GM12878 (cell line): ENCODE data around the gene SNAPC3. TPM values are rescaled to one million over a fixed set of nuclear protein-coding genes. Genes with fewer than 3 reads are reported as not detected.

ENCODE experiments used
- ASH2L ChIP-seq: fragments of 300-600, 200-600 bp; sonication (generic); IDR thresholded peaks from 2 replicates; pipeline ENCODE4 v1.6.1; 2017; ENCODE audit warnings: low read depth, mild to moderate bottlenecking, borderline replicate concordance
- FOS ChIP-seq: IDR thresholded peaks from 3 replicates; pipeline ENCODE4 v1.6.1; 2011; ENCODE audit warnings: borderline replicate concordance; ENCODE audit not compliant: insufficient read length; ENCODE audit errors: extremely low read depth
- IKZF2 ChIP-seq, 2 experiments: fragments of 450-650 bp; IDR thresholded peaks; 2 replicates each; pipeline ENCODE4 v1.6.1; 2017; ENCODE audit warnings: mild to moderate bottlenecking in 2 of 2, moderate library complexity in 2 of 2
- MXI1 ChIP-seq: fragments of 150-350 bp; IDR thresholded peaks from 2 replicates; pipeline ENCODE4 v1.6.1; 2011; ENCODE audit warnings: low read depth, mild to moderate bottlenecking, inconsistent platforms, low read length, improper control_type of control experiment
- ZBED1 ChIP-seq: IDR thresholded peaks from 2 replicates; pipeline ENCODE4 v1.6.1; 2016; ENCODE audit warnings: borderline replicate concordance
- polyA plus RNA-seq, 11 experiments: library from polyadenylated mRNA; depleted of rRNA in 4 of 11; unstranded in 6 of 11; stranded (reverse) in 5 of 11; fragments of >200 nt; fragmentation: Nextera tagmentation in 4 of 11; fragmentation: Illumina TruSeq in 1 of 11; extraction: Ambion mirVana in 4 of 11; extraction: Trizol in 1 of 11; gene quantifications; 1 replicate in 1 of 11; 2 replicates in 10 of 11; pipeline versions ENCODE4 v1.2.1 to v1.2.3, GENCODE V29; 2011 to 2016; ENCODE audit warnings: inconsistent platforms in 2 of 11, missing spikeins in 2 of 11, low read depth in 1 of 11
- total RNA-seq, 4 experiments: library from RNA; depleted of rRNA in 3 of 4; stranded (reverse); fragments of >200 nt in 3 of 4; fragmentation: Illumina TruSeq in 1 of 4; extraction: Trizol in 1 of 4; gene quantifications; 2 replicates each; pipeline versions ENCODE4 v1.2.1 to v1.2.3, GENCODE V29; 2013 to 2021
- TF ChIP-seq, protein P1 (sequence below): IDR thresholded peaks from 2 replicates; pipeline ENCODE4 v1.6.1; 2012; ENCODE audit warnings: low read depth, low read length, improper control_type of control experiment
- TF ChIP-seq, protein P2 (sequence below): fragments of 450-650 bp; IDR thresholded peaks from 2 replicates; pipeline ENCODE4 v1.6.1; 2017; ENCODE audit warnings: mild to moderate bottlenecking
- TF ChIP-seq, protein P3 (sequence below): IDR thresholded peaks from 2 replicates; pipeline ENCODE4 v1.6.1; 2012; ENCODE audit warnings: low read depth, low read length, improper control_type of control experiment
- TF ChIP-seq, protein P4 (sequence below): IDR thresholded peaks from 2 replicates; pipeline ENCODE4 v1.6.1; 2011; ENCODE audit warnings: low read depth, mild to moderate bottlenecking, low read length, moderate library complexity, borderline replicate concordance; ENCODE audit errors: extremely low read depth
- TF ChIP-seq, protein P5 (sequence below): fragments of 150-350 bp; IDR thresholded peaks from 2 replicates; pipeline ENCODE4 v1.6.1; 2016; ENCODE audit warnings: low read depth, low read length

Gene SNAPC3
- total and polyA plus RNA-seq, 10 of the 15 experiments (the other 5 are each of a cell fraction or from before 2014, with no cell fraction given), result 5.7 to 47.4 (median 24.6) TPM

DNA sequence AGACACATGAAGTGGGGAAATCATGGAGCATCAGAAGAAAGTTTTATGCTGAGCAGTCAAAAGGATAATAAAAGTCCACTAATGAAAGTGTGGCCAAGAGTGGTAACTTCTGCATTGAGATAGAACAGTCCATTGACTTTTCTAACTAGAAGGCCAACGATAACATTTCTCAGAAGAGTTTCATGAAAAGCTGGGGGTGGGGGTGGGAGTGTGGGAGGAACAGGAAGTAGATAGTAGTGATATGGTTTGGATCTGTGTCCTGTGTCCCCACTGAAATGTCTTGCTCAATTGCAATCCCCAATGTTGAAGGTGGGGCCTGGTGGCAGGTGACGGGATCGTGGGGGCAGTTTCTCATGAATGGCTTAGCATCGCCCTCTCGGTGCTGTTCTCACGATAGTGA lies 36.2 kb upstream of the SNAPC3 start (continued):
- TF ChIP-seq ASH2L (no peak), ZBED1 (no peak), IKZF2 (IDR thresholded peaks at IDR 0.05) (no peak), MXI1 (no peak), FOS (no peak)
- TF ChIP-seq, protein P1, sequence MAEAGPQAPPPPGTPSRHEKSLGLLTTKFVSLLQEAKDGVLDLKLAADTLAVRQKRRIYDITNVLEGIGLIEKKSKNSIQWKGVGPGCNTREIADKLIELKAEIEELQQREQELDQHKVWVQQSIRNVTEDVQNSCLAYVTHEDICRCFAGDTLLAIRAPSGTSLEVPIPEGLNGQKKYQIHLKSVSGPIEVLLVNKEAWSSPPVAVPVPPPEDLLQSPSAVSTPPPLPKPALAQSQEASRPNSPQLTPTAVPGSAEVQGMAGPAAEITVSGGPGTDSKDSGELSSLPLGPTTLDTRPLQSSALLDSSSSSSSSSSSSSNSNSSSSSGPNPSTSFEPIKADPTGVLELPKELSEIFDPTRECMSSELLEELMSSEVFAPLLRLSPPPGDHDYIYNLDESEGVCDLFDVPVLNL, result no peak
- TF ChIP-seq, protein P2, sequence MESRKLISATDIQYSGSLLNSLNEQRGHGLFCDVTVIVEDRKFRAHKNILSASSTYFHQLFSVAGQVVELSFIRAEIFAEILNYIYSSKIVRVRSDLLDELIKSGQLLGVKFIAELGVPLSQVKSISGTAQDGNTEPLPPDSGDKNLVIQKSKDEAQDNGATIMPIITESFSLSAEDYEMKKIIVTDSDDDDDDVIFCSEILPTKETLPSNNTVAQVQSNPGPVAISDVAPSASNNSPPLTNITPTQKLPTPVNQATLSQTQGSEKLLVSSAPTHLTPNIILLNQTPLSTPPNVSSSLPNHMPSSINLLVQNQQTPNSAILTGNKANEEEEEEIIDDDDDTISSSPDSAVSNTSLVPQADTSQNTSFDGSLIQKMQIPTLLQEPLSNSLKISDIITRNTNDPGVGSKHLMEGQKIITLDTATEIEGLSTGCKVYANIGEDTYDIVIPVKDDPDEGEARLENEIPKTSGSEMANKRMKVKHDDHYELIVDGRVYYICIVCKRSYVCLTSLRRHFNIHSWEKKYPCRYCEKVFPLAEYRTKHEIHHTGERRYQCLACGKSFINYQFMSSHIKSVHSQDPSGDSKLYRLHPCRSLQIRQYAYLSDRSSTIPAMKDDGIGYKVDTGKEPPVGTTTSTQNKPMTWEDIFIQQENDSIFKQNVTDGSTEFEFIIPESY, result no peak
- TF ChIP-seq, protein P3, sequence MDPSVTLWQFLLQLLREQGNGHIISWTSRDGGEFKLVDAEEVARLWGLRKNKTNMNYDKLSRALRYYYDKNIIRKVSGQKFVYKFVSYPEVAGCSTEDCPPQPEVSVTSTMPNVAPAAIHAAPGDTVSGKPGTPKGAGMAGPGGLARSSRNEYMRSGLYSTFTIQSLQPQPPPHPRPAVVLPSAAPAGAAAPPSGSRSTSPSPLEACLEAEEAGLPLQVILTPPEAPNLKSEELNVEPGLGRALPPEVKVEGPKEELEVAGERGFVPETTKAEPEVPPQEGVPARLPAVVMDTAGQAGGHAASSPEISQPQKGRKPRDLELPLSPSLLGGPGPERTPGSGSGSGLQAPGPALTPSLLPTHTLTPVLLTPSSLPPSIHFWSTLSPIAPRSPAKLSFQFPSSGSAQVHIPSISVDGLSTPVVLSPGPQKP, result no peak
- TF ChIP-seq, protein P4, sequence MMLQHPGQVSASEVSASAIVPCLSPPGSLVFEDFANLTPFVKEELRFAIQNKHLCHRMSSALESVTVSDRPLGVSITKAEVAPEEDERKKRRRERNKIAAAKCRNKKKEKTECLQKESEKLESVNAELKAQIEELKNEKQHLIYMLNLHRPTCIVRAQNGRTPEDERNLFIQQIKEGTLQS, result no peak
- TF ChIP-seq, protein P5, sequence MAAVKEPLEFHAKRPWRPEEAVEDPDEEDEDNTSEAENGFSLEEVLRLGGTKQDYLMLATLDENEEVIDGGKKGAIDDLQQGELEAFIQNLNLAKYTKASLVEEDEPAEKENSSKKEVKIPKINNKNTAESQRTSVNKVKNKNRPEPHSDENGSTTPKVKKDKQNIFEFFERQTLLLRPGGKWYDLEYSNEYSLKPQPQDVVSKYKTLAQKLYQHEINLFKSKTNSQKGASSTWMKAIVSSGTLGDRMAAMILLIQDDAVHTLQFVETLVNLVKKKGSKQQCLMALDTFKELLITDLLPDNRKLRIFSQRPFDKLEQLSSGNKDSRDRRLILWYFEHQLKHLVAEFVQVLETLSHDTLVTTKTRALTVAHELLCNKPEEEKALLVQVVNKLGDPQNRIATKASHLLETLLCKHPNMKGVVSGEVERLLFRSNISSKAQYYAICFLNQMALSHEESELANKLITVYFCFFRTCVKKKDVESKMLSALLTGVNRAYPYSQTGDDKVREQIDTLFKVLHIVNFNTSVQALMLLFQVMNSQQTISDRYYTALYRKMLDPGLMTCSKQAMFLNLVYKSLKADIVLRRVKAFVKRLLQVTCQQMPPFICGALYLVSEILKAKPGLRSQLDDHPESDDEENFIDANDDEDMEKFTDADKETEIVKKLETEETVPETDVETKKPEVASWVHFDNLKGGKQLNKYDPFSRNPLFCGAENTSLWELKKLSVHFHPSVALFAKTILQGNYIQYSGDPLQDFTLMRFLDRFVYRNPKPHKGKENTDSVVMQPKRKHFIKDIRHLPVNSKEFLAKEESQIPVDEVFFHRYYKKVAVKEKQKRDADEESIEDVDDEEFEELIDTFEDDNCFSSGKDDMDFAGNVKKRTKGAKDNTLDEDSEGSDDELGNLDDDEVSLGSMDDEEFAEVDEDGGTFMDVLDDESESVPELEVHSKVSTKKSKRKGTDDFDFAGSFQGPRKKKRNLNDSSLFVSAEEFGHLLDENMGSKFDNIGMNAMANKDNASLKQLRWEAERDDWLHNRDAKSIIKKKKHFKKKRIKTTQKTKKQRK, result no peak
